CD4-positive, alpha-beta memory T cell (primary cell): Measurements from ENCODE around the gene CD96. TPM values are rescaled to one million over a fixed set of nuclear protein-coding genes. Genes with fewer than 3 reads are reported as not detected.

ENCODE experiments used
- CTCF ChIA-PET: fragments of 350-600 bp; sonication (Branson Sonifier 250); formaldehyde crosslinking; loops from one replicate; lab custom pipeline; 2021; ENCODE audit warnings: inconsistent platforms; ENCODE audit not compliant: partially characterized antibody; lab: Charles Lee
- POLR2A ChIA-PET: fragments of 350-600 bp; sonication (Branson Sonifier 250); formaldehyde crosslinking; loops from one replicate; lab custom pipeline; 2021; ENCODE audit not compliant: partially characterized antibody; lab: Charles Lee
- DNase-seq, 5 donors: peaks; one replicate each; pipeline versions ENCODE4 v3.0.0 to v3.0.0-alpha.2; 2020 to 2022; ENCODE audit warnings: mixed read lengths in 1 of 5
- H3K27ac ChIP-seq: one replicate; pipeline ENCODE4 v1.7.0; 2013; ENCODE audit warnings: low read depth, low read length
- H3K27me3 ChIP-seq: 2 replicates; pipeline ENCODE4 v1.7.0; 2013; ENCODE audit warnings: mild to moderate bottlenecking, low read length, moderate library complexity; ENCODE audit not compliant: insufficient read depth
- H3K36me3 ChIP-seq: 2 replicates; pipeline ENCODE4 v1.7.0; 2013; ENCODE audit warnings: mild to moderate bottlenecking, low read length, moderate library complexity; ENCODE audit not compliant: insufficient read depth
- H3K4me1 ChIP-seq: 2 replicates; pipeline ENCODE4 v1.7.0; 2013; ENCODE audit warnings: mild to moderate bottlenecking, low read length, moderate library complexity; ENCODE audit not compliant: insufficient read depth
- H3K4me3 ChIP-seq, 2 donors: one replicate each; pipeline ENCODE4 v1.7.0; 2013; ENCODE audit warnings: low read length in 2 of 2, mild to moderate bottlenecking in 1 of 2
- H3K9me3 ChIP-seq, 2 donors: one replicate each; pipeline ENCODE4 v1.7.0; 2013; ENCODE audit warnings: low read length in 2 of 2, control low read depth in 1 of 2; ENCODE audit not compliant: control insufficient read depth in 1 of 2
- H3K27ac Mint-ChIP-seq, 7 donors: one replicate each; pipeline ENCODE4 v1.8.0; 2020 to 2021; ENCODE audit warnings: mixed read lengths in 7 of 7, mild to moderate bottlenecking in 6 of 7, inconsistent platforms in 3 of 7, moderate library complexity in 3 of 7
- H3K27me3 Mint-ChIP-seq, 2 donors: one replicate each; pipeline ENCODE4 v1.8.0; 2020 to 2021; ENCODE audit warnings: mixed read lengths in 2 of 2
- H3K36me3 Mint-ChIP-seq, 2 donors: one replicate each; pipeline ENCODE4 v1.8.0; 2020 to 2021; ENCODE audit warnings: mixed read lengths in 2 of 2, inconsistent platforms in 1 of 2, mild to moderate bottlenecking in 1 of 2
- H3K4me1 Mint-ChIP-seq, 4 donors: one replicate each; pipeline ENCODE4 v1.8.0; 2020 to 2021; ENCODE audit warnings: mixed read lengths in 4 of 4, mild to moderate bottlenecking in 1 of 4
- H3K4me3 Mint-ChIP-seq, 8 donors: one replicate each; pipeline ENCODE4 v1.8.0; 2020 to 2021; ENCODE audit warnings: mixed read lengths in 8 of 8, mild to moderate bottlenecking in 7 of 8, moderate library complexity in 6 of 8, inconsistent platforms in 3 of 8
- H3K9me3 Mint-ChIP-seq, 8 donors: one replicate each; pipeline ENCODE4 v1.8.0; 2020 to 2021; ENCODE audit warnings: mixed read lengths in 8 of 8, mild to moderate bottlenecking in 5 of 8, inconsistent platforms in 3 of 8, moderate library complexity in 1 of 8
- intact Hi-C: fragments of 100-400 bp; cut with micrococcal nuclease; formaldehyde crosslinking; loops from one replicate; pipeline ENCODE4 v1.15.1; 2023
- polyA plus RNA-seq, 2 donors: library from polyadenylated mRNA; unstranded; fragments of 300-500 nt; fragmentation: Illumina TruSeq; gene quantifications; one replicate each; pipeline ENCODE4 v1.2.3, GENCODE V29; 2021
- total RNA-seq, 2 experiments: library from RNA; stranded (reverse); gene quantifications; one replicate each; pipeline ENCODE4 v1.2.3, GENCODE V29; 2021

The CD96 gene
- total and polyA plus RNA-seq, 4 experiments from 2014 or later = 199 to 307 (median 222) TPM

GRCh38 chr3:111538681-111539083 is 3.3 kb upstream of the CD96 start:
- no peaks in the 10 kb centered on the region for H3K27me3 Mint-ChIP-seq
- H3K36me3 ChIP-seq = no peaks in the 10 kb centered on the region
- POLR2A ChIA-PET = interaction anchor here (1.0 to 4.1 kb wide), 6 partner anchors 10 to 1734 kb away, joined by 3 to 16 read pairs (median 6); no protein-coding TSS in a partner anchor
- no peaks in the 10 kb centered on the region for H3K9me3 ChIP-seq
- peak overlapping the region; percentile 65 to 87 (median 84) for H3K4me3 Mint-ChIP-seq
- H3K27me3 ChIP-seq = no peaks in the 10 kb centered on the region
- CTCF ChIA-PET = interaction anchor here (0.6 to 3.8 kb wide), 13 partner anchors 13 to 1809 kb away, joined by 3 to 21 read pairs (median 4); no protein-coding TSS in a partner anchor
- no peak for DNase-seq
- H3K27ac Mint-ChIP-seq = peak overlapping the region in 6 of 7 donors; percentile 51 to 96 (median 86)
- H3K4me1 Mint-ChIP-seq = peaks cover 11 to 58% (median 37%) of the 10 kb centered on the region in 4 donors
- no peaks in the 10 kb centered on the region for H3K9me3 Mint-ChIP-seq
- intact Hi-C loops = loop anchor here (1.0 to 5.0 kb wide), 2 partner anchors 326 to 1224 kb away; no protein-coding TSS in a partner anchor
- no peak overlapping the region for H3K4me3 ChIP-seq
- peaks cover 0 to 11% of the 10 kb centered on the region in 2 donors for H3K36me3 Mint-ChIP-seq
- H3K27ac ChIP-seq = peak overlapping the region; percentile 33
- peaks cover 41% of the 10 kb centered on the region for H3K4me1 ChIP-seq

DNA sequence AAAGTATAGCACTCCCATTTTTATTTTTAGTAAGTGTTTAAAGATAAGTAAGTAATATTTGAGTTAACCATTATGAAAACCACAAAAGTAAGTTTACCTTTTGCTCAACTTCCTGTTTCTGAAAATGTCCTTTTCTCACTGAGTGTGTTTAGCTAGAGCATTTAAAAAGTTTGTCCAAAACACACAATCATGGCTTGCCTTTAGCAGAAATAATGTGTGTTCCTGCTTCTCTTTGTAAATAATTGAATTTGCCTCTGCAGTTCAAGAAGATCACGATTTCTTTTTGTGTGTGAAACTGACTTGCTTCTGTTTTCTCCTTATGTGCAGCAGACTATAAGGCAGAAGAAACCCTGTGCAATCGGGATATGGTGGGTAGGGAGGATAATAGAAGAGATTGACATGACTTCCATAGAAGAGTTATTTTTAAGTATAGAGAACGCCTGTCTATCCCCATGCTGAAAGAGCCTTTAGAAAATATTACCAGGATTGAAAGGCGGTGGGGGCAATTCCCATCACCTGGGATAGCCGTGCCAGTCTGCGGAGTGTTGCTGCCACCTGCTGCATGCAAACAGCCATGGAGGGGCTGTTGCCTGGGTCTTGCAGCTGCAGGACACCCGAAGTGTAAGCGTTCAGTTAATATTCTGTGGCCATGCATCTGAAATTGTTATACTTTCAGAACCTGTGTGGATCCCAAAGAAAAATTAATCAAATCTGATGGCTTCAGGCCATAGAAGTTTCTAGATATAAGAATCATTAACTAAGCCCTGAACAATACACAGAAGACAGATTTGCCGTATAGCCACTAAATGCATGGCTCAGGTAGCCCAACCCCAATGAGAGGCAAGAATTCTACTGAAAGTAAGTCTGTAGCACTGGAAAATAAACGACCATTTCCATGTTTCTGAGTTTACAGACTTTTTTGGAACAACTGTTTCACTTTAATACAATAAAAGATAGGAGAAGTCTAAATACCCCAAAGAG is 2.4 kb upstream of the CD96 start:
- peak overlapping the region in 6 of 7 donors; percentile 51 to 96 (median 86) for H3K27ac Mint-ChIP-seq
- ChIA-PET POLR2A (interaction anchor here (0.6 to 4.1 kb wide), 8 partner anchors 9 to 1735 kb away, joined by 3 to 16 read pairs (median 5); no protein-coding TSS in a partner anchor), CTCF (interaction anchor here (0.6 to 3.8 kb wide), 16 partner anchors 12 to 1810 kb away, joined by 3 to 21 read pairs (median 4); no protein-coding TSS in a partner anchor)
- H3K4me3 Mint-ChIP-seq = peak overlapping the region; percentile 65 to 87 (median 84)
- DNase-seq = peak; percentile 51 to 67 (median 58)
- H3K9me3 Mint-ChIP-seq = peaks cover 0 to 2% (median 0%) of the 10 kb centered on the region in 8 donors
- H3K4me1 Mint-ChIP-seq = peaks cover 8 to 68% (median 41%) of the 10 kb centered on the region in 4 donors
- H3K9me3 ChIP-seq = no peaks in the 10 kb centered on the region
- no peaks in the 10 kb centered on the region for H3K27me3 ChIP-seq
- H3K36me3 Mint-ChIP-seq = peaks cover 0 to 14% of the 10 kb centered on the region in 2 donors
- H3K36me3 ChIP-seq = no peaks in the 10 kb centered on the region
- H3K27me3 Mint-ChIP-seq = no peaks in the 10 kb centered on the region
- intact Hi-C loops = loop anchor here (1.0 to 5.0 kb wide), 3 partner anchors 227 to 1225 kb away; no protein-coding TSS in a partner anchor
- peak overlapping the region; percentile 46 to 63 for H3K4me3 ChIP-seq
- H3K27ac ChIP-seq = peak overlapping the region; percentile 33
- H3K4me1 ChIP-seq = peaks cover 51% of the 10 kb centered on the region

- peaks cover 0 to 79% (median 55%) of the 10 kb centered on the region in 4 donors for H3K4me1 Mint-ChIP-seq
- Histone ChIP-seq H3K36me3 (peaks cover 5% of the 10 kb centered on the region), H3K27ac (peak overlapping the region; percentile 89), H3K4me3 (peak overlapping the region in 1 of 2 donors; percentile 70), H3K9me3 (no peaks in the 10 kb centered on the region), H3K4me1 (peaks cover 68% of the 10 kb centered on the region), H3K27me3 (no peaks in the 10 kb centered on the region)
- H3K36me3 Mint-ChIP-seq = peaks cover 10 to 30% of the 10 kb centered on the region in 2 donors
- peaks cover 0 to 2% (median 0%) of the 10 kb centered on the region in 8 donors for H3K9me3 Mint-ChIP-seq
- H3K4me3 Mint-ChIP-seq = peak overlapping the region in 6 of 8 donors; percentile 87 to 98 (median 94)
- no peak for DNase-seq
- peak overlapping the region in 6 of 7 donors; percentile 95 to 98 (median 98) for H3K27ac Mint-ChIP-seq
- no peaks in the 10 kb centered on the region for H3K27me3 Mint-ChIP-seq
- intact Hi-C loops = loop anchor here (5.0 kb wide), 1 partner anchor 229 kb away; no protein-coding TSS in a partner anchor
- POLR2A ChIA-PET = interaction anchor here (0.6 to 4.1 kb wide), 8 partner anchors 7 to 470 kb away, joined by 3 to 16 read pairs (median 4); partner anchors contain the start of gene ABHD10
- CTCF ChIA-PET = interaction anchor here (0.8 to 3.8 kb wide), 9 partner anchors 27 to 1226 kb away, joined by 3 to 21 read pairs (median 3); no protein-coding TSS in a partner anchor
Observed at GRCh38 chr3:111541391-111541790, 606 bp upstream of the CD96 start.

- Mint-ChIP-seq H3K36me3 (peaks cover 10 to 32% of the 10 kb centered on the region in 2 donors), H3K9me3 (peaks cover 0 to 2% (median 0%) of the 10 kb centered on the region in 8 donors), H3K27me3 (no peaks in the 10 kb centered on the region), H3K4me1 (peaks cover 0 to 83% (median 62%) of the 10 kb centered on the region in 4 donors), H3K4me3 (peak overlapping the region in 6 of 8 donors; percentile 87 to 98 (median 94)), H3K27ac (peak overlapping the region in 6 of 7 donors; percentile 95 to 98 (median 98))
- CTCF ChIA-PET = interaction anchor here (1.0 to 4.5 kb wide), 4 partner anchors 47 to 148 kb away, joined by 3 to 19 read pairs (median 5); no protein-coding TSS in a partner anchor
- POLR2A ChIA-PET = interaction anchor here (0.6 to 6.6 kb wide), 9 partner anchors 10 to 1735 kb away, joined by 3 to 58 read pairs (median 3); no protein-coding TSS in a partner anchor
- peaks cover 81% of the 10 kb centered on the region for H3K4me1 ChIP-seq
- no peak for DNase-seq
- peaks cover 5% of the 10 kb centered on the region for H3K36me3 ChIP-seq
- no peaks in the 10 kb centered on the region for H3K9me3 ChIP-seq
- peak overlapping the region; percentile 89 for H3K27ac ChIP-seq
- peak overlapping the region; percentile 70 to 71 for H3K4me3 ChIP-seq
- H3K27me3 ChIP-seq = no peaks in the 10 kb centered on the region
- intact Hi-C loops = loop anchor here (1.0 to 5.0 kb wide), 6 partner anchors 68 to 1735 kb away; no protein-coding TSS in a partner anchor
Observed at GRCh38 chr3:111542611-111543300, 759 bp downstream of the CD96 start.

- H3K4me1 ChIP-seq = peaks cover 83% of the 10 kb centered on the region
- H3K4me3 ChIP-seq = peak overlapping the region; percentile 25 to 70
- intact Hi-C loops = loop anchor here (5.0 kb wide), 1 partner anchor 432 kb away; the partner anchor contains the start of gene ABHD10
- Mint-ChIP-seq H3K9me3 (peaks cover 0 to 2% (median 0%) of the 10 kb centered on the region in 8 donors), H3K27ac (peak overlapping the region in 4 of 7 donors; percentile 95 to 98 (median 97)), H3K4me3 (peak overlapping the region in 4 of 8 donors; percentile 85 to 97 (median 94)), H3K36me3 (peaks cover 10 to 32% of the 10 kb centered on the region in 2 donors), H3K4me1 (peaks cover 0 to 60% (median 43%) of the 10 kb centered on the region in 4 donors), H3K27me3 (no peaks in the 10 kb centered on the region)
- POLR2A ChIA-PET = interaction anchor here (0.9 to 6.6 kb wide), 7 partner anchors 48 to 434 kb away, joined by 3 to 58 read pairs (median 5); partner anchors contain the start of gene ABHD10
- H3K27me3 ChIP-seq = no peaks in the 10 kb centered on the region
- no peaks in the 10 kb centered on the region for H3K9me3 ChIP-seq
- CTCF ChIA-PET = interaction anchor here (0.8 to 4.5 kb wide), 8 partner anchors 57 to 471 kb away, joined by 3 to 19 read pairs (median 4); no protein-coding TSS in a partner anchor
- peak overlapping the region; percentile 89 for H3K27ac ChIP-seq
- peaks cover 5% of the 10 kb centered on the region for H3K36me3 ChIP-seq
- no peak for DNase-seq
Observed at GRCh38 chr3:111545349-111545748, 3.4 kb downstream of the CD96 start.

DNA sequence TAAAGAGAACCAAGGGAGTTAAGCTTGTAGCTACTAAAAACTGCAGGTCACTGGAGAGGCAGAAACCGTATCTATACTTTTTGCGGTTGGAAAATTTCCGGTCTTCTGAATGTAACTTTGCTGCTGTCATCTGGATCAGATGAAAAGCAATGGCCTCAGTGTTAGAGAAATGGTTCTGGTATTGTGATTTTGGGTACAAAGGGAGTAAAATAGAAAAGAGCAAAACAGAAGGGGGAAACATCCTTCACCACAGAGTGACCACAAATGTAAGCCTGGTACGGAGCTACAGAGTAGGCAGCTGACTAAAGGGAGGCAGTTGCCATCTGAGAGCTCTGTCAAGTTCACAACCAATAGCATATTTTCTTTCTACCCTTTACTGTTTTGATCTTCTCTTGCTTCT is 5.6 kb downstream of the CD96 start:
- peaks cover 10 to 24% of the 10 kb centered on the region in 2 donors for H3K36me3 Mint-ChIP-seq
- intact Hi-C loops = loop anchor here (1.0 to 5.0 kb wide), 3 partner anchors 19 to 430 kb away; partner anchors contain the start of gene ABHD10
- Histone ChIP-seq H3K27ac (peak overlapping the region; percentile 89), H3K9me3 (no peaks in the 10 kb centered on the region), H3K4me3 (peak overlapping the region; percentile 20 to 70), H3K36me3 (peaks cover 5% of the 10 kb centered on the region), H3K4me1 (peaks cover 90% of the 10 kb centered on the region), H3K27me3 (no peaks in the 10 kb centered on the region)
- peak; percentile 70 to 78 (median 74) for DNase-seq
- no peaks in the 10 kb centered on the region for H3K27me3 Mint-ChIP-seq
- no peak overlapping the region for H3K27ac Mint-ChIP-seq
- ChIA-PET CTCF (interaction anchor here (0.7 to 1.9 kb wide), 6 partner anchors 30 to 1818 kb away, joined by 3 to 7 read pairs (median 4); no protein-coding TSS in a partner anchor), POLR2A (interaction anchor here (0.6 to 6.6 kb wide), 14 partner anchors 8 to 527 kb away, joined by 3 to 58 read pairs (median 6); partner anchors contain the start of gene ABHD10)
- no peak overlapping the region for H3K4me3 Mint-ChIP-seq
- peaks cover 0 to 42% (median 36%) of the 10 kb centered on the region in 4 donors for H3K4me1 Mint-ChIP-seq
- peaks cover 0 to 2% (median 0%) of the 10 kb centered on the region in 8 donors for H3K9me3 Mint-ChIP-seq
